ENCODE results near the gene WFDC8.
A peak's percentile ranks its signal among the peaks of the same experiment; 100 is the strongest.

DNA sequence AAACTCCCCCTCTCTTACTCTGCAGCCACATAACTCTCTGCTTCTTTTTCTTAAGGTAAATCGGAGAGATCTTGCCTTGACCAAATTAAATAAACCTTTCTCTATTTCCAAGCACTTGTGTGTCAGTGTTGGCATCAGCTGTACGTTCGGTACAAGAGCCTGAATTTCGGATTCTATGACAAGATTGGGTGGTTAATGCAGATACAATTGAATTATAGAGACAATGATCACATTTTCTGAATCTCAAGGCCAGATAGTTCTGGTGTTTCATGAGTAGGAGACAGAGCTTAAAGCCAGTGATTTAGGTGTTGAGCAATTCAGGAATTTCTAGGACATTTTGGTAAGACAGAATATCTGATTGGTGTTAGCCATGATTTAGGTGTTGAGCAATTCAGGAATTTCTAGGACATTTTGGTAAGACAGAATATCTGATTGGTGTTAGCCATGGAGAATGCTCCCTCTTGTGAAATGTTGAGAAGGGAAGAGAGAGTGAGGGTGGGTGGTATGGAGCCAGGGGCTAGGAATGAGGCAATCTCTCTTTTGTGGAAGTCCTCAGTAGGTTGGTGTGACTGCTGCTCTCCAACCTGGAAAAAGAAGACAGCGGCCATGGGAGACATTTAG is 68.7 kb downstream of the WFDC8 start:
- no peak for TF ChIP-seq PATZ1 (CRISPR knock-in tag; IDR thresholded peaks at IDR 0.05; ENCODE audit: borderline replicate concordance)
- no peak for TF ChIP-seq ZFP30 (CRISPR knock-in tag; IDR thresholded peaks at IDR 0.05)
- TF ChIP-seq RARB (CRISPR knock-in tag; IDR thresholded peaks at IDR 0.05), result no peak
- no peak for TF ChIP-seq GLIS3 (CRISPR knock-in tag; IDR thresholded peaks at IDR 0.05)
- TF ChIP-seq ZNF8 (CRISPR knock-in tag; IDR thresholded peaks at IDR 0.05), result no peak
- TF ChIP-seq ESRRG (CRISPR knock-in tag; IDR thresholded peaks at IDR 0.05), result no peak
- no peak for TF ChIP-seq ZC3H10 (CRISPR knock-in tag; IDR thresholded peaks at IDR 0.05)
- TF ChIP-seq ZNF565 (CRISPR knock-in tag; conservative IDR thresholded peaks at IDR 0.05; ENCODE audit: low read depth), result no peak
- TF ChIP-seq CREB5 (CRISPR knock-in tag; IDR thresholded peaks at IDR 0.05; ENCODE audit: low read depth), result no peak
- no peak for TF ChIP-seq PPARA (CRISPR knock-in tag; IDR thresholded peaks at IDR 0.05; ENCODE audit: borderline replicate concordance)
- TF ChIP-seq ISL1 (CRISPR knock-in tag; IDR thresholded peaks at IDR 0.05), result peak; percentile 88
- no peak for TF ChIP-seq ZNF70 (CRISPR knock-in tag; IDR thresholded peaks at IDR 0.05)
